ENCODE measurements around the gene HDAC4. TPM values are rescaled to one million over a fixed set of nuclear protein-coding genes. Genes with fewer than 3 reads are reported as not detected.

HDAC4 gene
- total and polyA plus RNA-seq, 10 of the 15 experiments (the other 5 are each of a cell fraction or from before 2014, with no cell fraction given) = 0.22 to 15.7 (median 4.8) TPM

DNA sequence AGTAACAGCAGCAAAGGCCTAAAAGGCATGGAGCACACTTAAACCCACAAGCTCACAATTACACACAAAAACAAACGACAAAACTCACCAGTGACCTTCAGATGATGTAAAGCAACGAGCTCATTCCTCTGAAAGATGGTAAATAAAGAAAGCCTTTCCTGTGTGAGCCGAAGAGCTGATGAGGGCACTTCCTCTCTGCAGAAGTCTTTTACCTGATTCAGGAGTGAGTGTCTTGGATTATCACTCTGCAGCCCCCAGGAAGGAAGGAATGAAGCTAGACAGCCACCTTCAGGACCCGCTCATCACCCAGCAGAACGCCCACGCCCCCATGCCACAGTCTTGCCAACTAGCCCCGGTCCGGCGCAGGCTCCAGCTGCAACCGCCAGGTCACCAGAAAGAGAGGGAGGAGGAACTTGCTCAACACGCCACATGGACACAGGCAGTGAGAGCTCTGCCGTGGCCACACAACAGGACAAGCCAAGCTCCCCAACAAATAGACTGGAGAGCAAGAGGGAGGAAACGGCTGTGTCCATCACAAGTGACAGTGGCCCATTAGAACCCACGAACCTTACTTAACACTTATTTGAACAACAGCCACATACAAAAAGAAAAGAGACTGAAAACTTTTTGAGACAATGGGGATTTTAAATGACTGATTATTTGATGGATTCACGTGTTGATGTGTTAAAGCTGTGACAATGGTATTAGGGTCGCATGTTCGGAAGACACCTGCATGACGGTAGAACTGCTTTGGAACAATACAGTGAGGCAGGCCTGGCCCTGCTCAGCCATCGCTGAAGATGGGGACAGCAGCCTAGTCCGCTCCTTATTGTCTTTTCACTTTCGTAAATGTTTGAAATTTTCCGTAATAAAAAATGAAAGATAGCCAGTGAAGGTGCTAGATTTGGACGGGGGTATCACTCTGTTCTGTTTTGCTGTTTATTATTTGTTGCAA is 127.3 kb downstream of the HDAC4 start (continued):
- TF ChIP-seq ATF2 (IDR thresholded peaks at IDR 0.05; ENCODE audit: low read length) (no peak), STAT1 (conservative IDR thresholded peaks at IDR 0.05) (no peak), SMAD5 (IDR thresholded peaks at IDR 0.05; ENCODE audit: low read depth) (no peak)
- TF ChIP-seq, protein P1, sequence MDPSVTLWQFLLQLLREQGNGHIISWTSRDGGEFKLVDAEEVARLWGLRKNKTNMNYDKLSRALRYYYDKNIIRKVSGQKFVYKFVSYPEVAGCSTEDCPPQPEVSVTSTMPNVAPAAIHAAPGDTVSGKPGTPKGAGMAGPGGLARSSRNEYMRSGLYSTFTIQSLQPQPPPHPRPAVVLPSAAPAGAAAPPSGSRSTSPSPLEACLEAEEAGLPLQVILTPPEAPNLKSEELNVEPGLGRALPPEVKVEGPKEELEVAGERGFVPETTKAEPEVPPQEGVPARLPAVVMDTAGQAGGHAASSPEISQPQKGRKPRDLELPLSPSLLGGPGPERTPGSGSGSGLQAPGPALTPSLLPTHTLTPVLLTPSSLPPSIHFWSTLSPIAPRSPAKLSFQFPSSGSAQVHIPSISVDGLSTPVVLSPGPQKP (IDR thresholded peaks at IDR 0.05; ENCODE audit: low read depth, low read length) = no peak

DNA sequence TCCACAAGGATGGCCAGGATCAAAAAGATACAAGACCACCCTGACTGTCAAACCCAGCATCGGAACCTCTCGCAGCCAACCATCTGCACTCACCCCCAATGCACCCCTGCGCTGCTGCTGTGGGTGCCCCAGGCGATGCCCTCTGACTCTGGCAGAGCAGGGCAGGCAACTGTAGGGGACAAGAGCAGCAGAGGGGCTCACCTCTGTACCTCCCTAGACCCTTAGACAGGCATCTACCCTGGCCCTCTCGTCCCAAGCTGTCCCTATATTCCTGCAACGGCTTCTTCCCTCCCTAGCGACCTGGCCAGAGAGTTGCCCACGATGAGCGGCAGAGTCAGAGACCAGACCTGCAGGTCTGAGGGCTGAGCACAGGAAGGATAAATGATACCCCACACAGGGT is 128.2 kb downstream of the HDAC4 start:
- Histone ChIP-seq H3K27me3 (replicated peaks in 1 of 2; ENCODE audit: control insufficient read depth in 2 of 2, insufficient read depth in 2 of 2, low read length in 1 of 2) (peaks cover 0 to 9% of the 10 kb centered on the region in 2 experiments; a peak in 1 of 4 replicates), H2AFZ (ENCODE audit: control insufficient read depth, low read depth, low read length) (no peak overlapping the region), H3K4me3 (no peak overlapping the region), H3K9me3 (replicated peaks; ENCODE audit: control insufficient read depth, insufficient read depth, low read length) (no peaks in the 10 kb centered on the region; the same call in 2 of the 3 replicates), H3K27ac (ENCODE audit: control insufficient read depth, insufficient read depth) (no peak overlapping the region), H3K9ac (ENCODE audit: control insufficient read depth, insufficient read depth, low read length) (no peak overlapping the region), H3K36me3 (ENCODE audit: control insufficient read depth in 2 of 2, insufficient read depth in 2 of 2, low read length in 1 of 2) (no peaks in the 10 kb centered on the region), H3K4me2 (ENCODE audit: control insufficient read depth, insufficient read depth) (no peak overlapping the region), H3K4me1 (ENCODE audit: control insufficient read depth, insufficient read depth, low read length) (peaks cover 34% of the 10 kb centered on the region), H3K79me2 (ENCODE audit: control insufficient read depth, insufficient read depth, low read length) (no peaks in the 10 kb centered on the region), H4K20me1 (ENCODE audit: control insufficient read depth, insufficient read depth) (peaks cover 14% of the 10 kb centered on the region)
- FAIRE-seq (no peak), ATAC-seq (no peak), DNase-seq (ENCODE audit: low read depth, low spot score) (no peak)
- in situ Hi-C loops (cut with MboI) = no loop called here
- no TSS peak for BruUV-seq (replicated peaks)
- 74% methylated on average over 9 of the region's 9 CpGs for WGBS (ENCODE audit: insufficient coverage, insufficient replicate concordance, low lambda C conversion rate, missing lambda C conversion rate)
- SMC1A ChIA-PET (ENCODE audit: uncharacterized antibody, unreplicated experiment) = interaction anchor here (1.4 to 2.4 kb wide), 3 partner anchors 13 to 108 kb away, joined by 4 to 9 read pairs (median 5); no protein-coding TSS in a partner anchor
- CTCF ChIA-PET = interaction anchor here (0.8 to 1.8 kb wide), 2 partner anchors 20 to 109 kb away, joined by 3 to 6 read pairs; no protein-coding TSS in a partner anchor
- intact Hi-C loops (cut with micrococcal nuclease; ENCODE audit: unreplicated experiment) = no loop called here
- POLR2A ChIA-PET = no interaction called here
- RAD21 ChIA-PET (ENCODE audit: unreplicated experiment) = interaction anchor here (1.4 kb wide), 1 partner anchor 128 kb away, joined by 3 read pairs; the partner anchor contains the start of gene HDAC4
- TF ChIP-seq, protein P2, sequence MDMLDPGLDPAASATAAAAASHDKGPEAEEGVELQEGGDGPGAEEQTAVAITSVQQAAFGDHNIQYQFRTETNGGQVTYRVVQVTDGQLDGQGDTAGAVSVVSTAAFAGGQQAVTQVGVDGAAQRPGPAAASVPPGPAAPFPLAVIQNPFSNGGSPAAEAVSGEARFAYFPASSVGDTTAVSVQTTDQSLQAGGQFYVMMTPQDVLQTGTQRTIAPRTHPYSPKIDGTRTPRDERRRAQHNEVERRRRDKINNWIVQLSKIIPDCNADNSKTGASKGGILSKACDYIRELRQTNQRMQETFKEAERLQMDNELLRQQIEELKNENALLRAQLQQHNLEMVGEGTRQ (IDR thresholded peaks at IDR 0.05; ENCODE audit: borderline replicate concordance, low read depth, low read length) = no peak
- TF ChIP-seq BRCA1 (IDR thresholded peaks at IDR 0.05; ENCODE audit: low read depth, low read length) (no peak), STAT1 (conservative IDR thresholded peaks at IDR 0.05) (no peak), GATAD2B (conservative IDR thresholded peaks at IDR 0.05; ENCODE audit: low read depth) (no peak), E4F1 (IDR thresholded peaks at IDR 0.05; ENCODE audit: borderline replicate concordance, partially characterized antibody) (no peak)
- TF ChIP-seq, protein P3, sequence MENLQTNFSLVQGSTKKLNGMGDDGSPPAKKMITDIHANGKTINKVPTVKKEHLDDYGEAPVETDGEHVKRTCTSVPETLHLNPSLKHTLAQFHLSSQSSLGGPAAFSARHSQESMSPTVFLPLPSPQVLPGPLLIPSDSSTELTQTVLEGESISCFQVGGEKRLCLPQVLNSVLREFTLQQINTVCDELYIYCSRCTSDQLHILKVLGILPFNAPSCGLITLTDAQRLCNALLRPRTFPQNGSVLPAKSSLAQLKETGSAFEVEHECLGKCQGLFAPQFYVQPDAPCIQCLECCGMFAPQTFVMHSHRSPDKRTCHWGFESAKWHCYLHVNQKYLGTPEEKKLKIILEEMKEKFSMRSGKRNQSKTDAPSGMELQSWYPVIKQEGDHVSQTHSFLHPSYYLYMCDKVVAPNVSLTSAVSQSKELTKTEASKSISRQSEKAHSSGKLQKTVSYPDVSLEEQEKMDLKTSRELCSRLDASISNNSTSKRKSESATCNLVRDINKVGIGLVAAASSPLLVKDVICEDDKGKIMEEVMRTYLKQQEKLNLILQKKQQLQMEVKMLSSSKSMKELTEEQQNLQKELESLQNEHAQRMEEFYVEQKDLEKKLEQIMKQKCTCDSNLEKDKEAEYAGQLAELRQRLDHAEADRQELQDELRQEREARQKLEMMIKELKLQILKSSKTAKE (IDR thresholded peaks at IDR 0.05; ENCODE audit: low read depth, poor library complexity, severe bottlenecking) = no peak
- TF ChIP-seq, protein P4, sequence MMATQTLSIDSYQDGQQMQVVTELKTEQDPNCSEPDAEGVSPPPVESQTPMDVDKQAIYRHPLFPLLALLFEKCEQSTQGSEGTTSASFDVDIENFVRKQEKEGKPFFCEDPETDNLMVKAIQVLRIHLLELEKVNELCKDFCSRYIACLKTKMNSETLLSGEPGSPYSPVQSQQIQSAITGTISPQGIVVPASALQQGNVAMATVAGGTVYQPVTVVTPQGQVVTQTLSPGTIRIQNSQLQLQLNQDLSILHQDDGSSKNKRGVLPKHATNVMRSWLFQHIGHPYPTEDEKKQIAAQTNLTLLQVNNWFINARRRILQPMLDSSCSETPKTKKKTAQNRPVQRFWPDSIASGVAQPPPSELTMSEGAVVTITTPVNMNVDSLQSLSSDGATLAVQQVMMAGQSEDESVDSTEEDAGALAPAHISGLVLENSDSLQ (IDR thresholded peaks at IDR 0.05) = no peak

Data from GM12878 (cell line).